Left ventricle myocardium superior (tissue), 1 donor: ENCODE results near the gene TESK2. TPM values are rescaled to one million over a fixed set of nuclear protein-coding genes. Genes with fewer than 3 reads are reported as not detected.
"Not testable (repeated sequence)": the region's sequence is repeated elsewhere in the genome, so short reads cannot be mapped to it uniquely, and the experiment has no call there.

ENCODE experiments used
- ATAC-seq: fragments of 200-7000 bp; cut with Tn5 transposase; one replicate; pipeline ENCODE4 v1.9.1; 2020; ENCODE audit warnings: mild to moderate bottlenecking, moderate library complexity
- DNase-seq: peaks from one replicate; pipeline ENCODE4 v3.0.0-alpha.2; 2020
- intact Hi-C: fragments of 100-400 bp; cut with micrococcal nuclease; formaldehyde crosslinking; loops from one replicate; pipeline ENCODE4 v1.11.0; 2022
- total RNA-seq: library from RNA; stranded (reverse); fragmentation: NEBNext Ultra II Directional; extraction: Animal tissue kit (Norgen Biotek cat#: 25700); gene quantifications from one replicate; pipeline ENCODE4 v1.2.1, GENCODE V29; 2021
- donor health status: DM: no; HTN: yes; CAD: no; lungs with severe emphysema.

The TESK2 gene
- total RNA-seq, 1 donor from 2014 or later: 1.9 TPM

- intact Hi-C loops: no loop called here
- ATAC-seq: no peak
- no peak for DNase-seq
Observed at GRCh38 chr1:45479039-45479748, 11.8 kb downstream of the TESK2 start.

- ATAC-seq (no peak), DNase-seq (no peak)
- intact Hi-C loops: no loop called here
Observed at GRCh38 chr1:45478121-45478814, 12.7 kb downstream of the TESK2 start.

DNA sequence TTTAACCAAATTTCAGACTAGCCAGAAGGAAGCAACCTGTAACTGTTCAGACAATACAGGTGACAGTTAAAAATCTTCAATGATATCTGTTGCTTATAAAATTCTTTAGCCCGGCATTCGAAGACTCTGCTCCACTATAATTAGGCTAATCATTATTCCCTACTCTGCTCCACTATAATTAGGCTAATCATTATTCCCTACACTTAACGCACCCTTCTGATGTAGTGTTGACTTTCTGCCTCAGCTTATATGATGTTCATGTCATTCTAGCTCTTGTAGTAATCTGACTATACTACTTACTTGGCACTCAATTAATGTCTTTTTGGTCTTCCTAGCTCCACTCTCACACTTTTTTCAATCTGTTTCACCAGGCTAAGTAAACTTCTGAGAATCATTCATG, 13.3 kb downstream of the TESK2 start:
- ATAC-seq: no peak
- DNase-seq: no peak
- intact Hi-C loops: no loop called here

DNA sequence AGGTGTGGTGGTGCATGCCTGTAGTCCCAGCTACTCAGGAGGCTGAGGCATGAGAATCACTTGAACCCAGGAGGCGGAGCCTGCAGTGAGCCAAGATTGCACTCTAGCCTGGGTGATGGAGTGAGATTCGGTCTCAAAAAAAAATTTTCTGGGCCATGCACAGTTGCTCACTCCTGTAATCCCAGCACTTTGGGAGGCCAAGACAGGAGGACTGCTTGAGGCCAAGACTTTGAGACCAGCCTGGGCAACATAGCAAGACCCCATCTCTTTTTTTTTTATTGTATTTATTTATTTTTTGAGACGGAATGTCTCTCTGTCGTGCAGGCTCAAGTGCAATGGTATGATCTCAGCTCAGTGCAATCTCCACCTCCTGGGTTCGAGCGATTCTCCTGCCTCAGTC, 16.8 kb downstream of the TESK2 start:
- DNase-seq, ATAC-seq, intact Hi-C loops: not testable (repeated sequence)

DNA sequence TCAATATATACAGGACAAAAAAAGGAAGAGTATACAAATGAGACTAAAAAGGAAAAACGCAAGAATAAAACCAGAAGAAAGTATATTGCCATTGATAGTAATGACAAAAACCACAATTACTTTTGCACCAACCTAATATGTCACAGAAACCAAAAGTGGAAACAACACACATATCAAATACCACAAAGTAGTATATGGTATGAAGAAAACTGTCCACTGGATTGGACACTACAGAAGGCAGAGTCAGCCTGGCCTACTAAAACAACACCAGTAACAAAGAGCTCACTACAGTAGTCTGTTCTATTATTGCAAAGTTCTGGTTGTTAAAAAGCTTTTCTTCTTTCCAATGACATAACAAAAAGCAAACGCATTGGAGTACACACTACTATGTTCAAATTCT, 17.7 kb downstream of the TESK2 start:
- intact Hi-C loops: no loop called here
- DNase-seq: no peak

DNA sequence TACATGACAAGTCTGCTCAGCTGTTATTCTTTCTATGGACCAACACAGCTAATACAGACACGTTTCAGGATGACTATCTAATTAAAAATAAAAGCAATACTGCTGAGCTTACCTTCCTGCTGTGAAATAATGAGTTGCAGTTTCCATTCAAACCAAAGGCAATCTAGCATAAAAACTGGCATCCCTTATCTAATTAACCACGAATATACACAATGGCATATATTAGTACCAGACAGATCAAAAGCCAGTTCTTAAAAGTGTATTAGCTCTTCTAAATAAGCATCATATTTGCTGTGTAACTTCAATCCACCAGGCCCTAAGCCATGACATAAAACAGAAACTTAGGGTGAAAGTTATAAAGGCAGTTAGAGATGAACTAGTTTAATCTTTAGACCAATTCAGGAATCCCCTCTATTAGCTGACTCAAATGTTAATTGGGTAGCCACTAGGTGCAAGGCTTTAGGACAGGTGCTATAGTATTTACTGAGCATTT, 20.6 kb downstream of the TESK2 start:
- no peak for DNase-seq
- ATAC-seq: no peak
- intact Hi-C loops: no loop called here

More for the DNA sequence above, 17.7 kb downstream of the TESK2 start:
- no peak for ATAC-seq

GRCh38 chr1:45467353-45467752, 23.6 kb downstream of the TESK2 start:
- intact Hi-C loops, DNase-seq, ATAC-seq: not testable (repeated sequence)

GRCh38 chr1:45465277-45465676, 25.7 kb downstream of the TESK2 start:
- no peak for ATAC-seq
- intact Hi-C loops: no loop called here
- no peak for DNase-seq

DNA sequence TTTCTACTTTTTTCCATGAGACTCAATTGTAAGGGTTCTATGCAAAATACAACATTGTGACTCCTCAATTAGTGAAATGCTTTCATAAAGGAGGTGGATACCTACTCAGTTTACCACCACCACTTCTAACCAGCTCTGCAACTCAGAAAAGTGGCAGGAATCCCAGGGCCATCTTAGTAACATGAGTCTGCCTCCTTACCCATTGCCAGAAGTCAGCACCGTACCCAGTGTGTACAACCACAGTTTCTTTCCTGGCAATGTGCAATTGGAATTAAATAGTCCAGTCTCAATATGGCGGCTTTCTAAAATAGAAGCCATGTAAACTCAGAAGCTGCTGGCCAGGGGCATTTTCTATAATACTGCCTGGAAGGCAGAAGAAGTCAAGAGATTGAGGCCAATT, 32.1 kb downstream of the TESK2 start:
- ATAC-seq (no peak), DNase-seq (no peak)
- intact Hi-C loops: no loop called here

- ATAC-seq: no peak
- intact Hi-C loops: no loop called here
- no peak for DNase-seq
Observed at GRCh38 chr1:45456531-45456930, 34.4 kb downstream of the TESK2 start.

GRCh38 chr1:45455162-45455561, 35.8 kb downstream of the TESK2 start:
- intact Hi-C loops: no loop called here
- ATAC-seq (no peak), DNase-seq (no peak)

GRCh38 chr1:45454464-45454863, 36.5 kb downstream of the TESK2 start:
- ATAC-seq: no peak
- intact Hi-C loops: no loop called here
- no peak for DNase-seq

GRCh38 chr1:45452503-45452902, 38.5 kb downstream of the TESK2 start:
- intact Hi-C loops: no loop called here
- no peak for ATAC-seq
- DNase-seq: no peak

DNA sequence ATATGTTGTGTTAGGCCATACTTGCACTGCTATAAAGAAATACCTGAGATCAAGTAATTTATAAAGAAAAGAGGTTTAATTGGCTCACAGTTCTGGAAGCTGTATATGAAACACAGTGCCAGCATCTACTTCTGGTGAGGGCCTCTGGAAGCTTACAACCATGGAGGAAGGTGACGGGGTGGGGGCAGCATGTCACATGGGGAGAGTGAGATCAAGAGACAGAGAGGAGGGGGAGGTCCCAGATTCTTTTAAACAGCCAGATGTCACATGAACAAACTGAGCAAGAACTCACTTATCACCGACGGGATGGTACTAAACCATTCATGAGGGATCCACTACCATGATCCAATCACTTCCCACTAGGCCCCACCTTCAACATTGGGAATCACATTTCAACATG, 42.6 kb downstream of the TESK2 start:
- intact Hi-C loops: no loop called here
- DNase-seq (no peak), ATAC-seq (no peak)

- DNase-seq (no peak), ATAC-seq (no peak)
- intact Hi-C loops: no loop called here
Observed at GRCh38 chr1:45446950-45447672, 43.9 kb downstream of the TESK2 start.

DNA sequence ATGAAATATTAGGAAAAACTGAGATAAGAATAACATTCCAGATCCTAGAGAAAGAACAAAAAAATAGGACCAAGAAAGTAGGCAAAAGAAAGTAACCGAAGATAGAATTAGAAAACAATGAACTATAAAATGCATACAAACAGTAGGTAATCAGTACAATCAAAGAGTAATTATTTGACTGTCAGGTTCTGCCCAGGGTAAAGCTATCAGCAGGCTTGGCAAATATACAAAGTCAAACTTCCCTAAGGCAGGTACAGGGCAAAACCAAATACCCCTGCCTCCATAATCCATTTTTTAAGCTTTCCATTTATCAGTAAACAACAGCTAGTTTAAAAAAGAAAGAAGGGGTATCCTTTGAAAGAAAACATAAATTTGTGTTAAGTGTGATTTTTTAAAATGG, 44.4 kb downstream of the TESK2 start:
- DNase-seq: no peak
- no peak for ATAC-seq
- intact Hi-C loops: no loop called here

DNA sequence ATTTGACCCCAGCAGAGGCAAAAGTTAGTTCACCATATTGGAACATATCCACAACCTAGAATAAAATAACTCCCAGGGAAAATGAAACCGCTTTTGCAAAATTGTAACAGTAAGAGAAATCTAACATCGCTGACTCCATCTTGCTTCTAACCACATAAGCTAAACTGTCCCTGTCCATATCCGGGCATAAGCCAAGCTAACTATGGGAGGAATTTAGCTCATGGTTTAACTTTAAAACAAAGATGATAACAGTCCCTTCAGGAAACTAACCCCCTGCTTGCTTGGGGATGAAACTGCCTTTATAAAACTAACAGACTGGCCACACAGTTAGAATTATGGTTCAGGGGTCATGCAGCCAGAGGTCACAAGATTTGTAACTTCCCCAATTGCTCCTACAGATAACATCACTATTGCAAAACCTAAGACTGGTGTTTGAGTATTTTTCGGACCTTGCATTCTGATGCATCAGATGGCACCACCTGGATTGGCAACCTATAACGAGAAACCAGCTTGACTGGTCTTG, 46.3 kb downstream of the TESK2 start:
- DNase-seq (no peak), ATAC-seq (no peak)
- intact Hi-C loops: no loop called here

- DNase-seq (no peak), ATAC-seq (no peak)
- intact Hi-C loops: no loop called here
Observed at GRCh38 chr1:45443580-45444446, 47.1 kb downstream of the TESK2 start.

DNA sequence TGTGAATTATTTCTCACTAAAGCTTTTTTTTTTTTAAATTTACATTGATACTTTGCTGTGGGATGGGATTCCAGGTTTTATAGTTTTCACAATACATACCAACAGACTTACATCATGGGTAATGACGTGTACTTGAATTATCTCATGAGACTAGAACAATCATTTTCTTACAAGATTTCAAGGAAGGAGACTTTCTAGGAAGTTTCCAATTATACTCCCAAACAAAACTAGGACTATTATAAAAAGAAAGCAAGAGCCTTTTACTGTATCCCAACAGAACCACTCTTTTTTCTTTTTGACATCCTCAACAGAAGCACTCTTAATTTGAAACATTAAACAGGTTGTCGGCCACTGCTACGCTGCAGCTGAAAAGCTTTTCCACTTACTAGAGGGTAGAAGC, 48.7 kb downstream of the TESK2 start:
- ATAC-seq (no peak), DNase-seq (no peak)
- intact Hi-C loops: no loop called here
